HG02885 (cell line): ENCODE results near the gene CLIC5.

Experiments
- ATAC-seq: cut with Tn5 transposase; IDR thresholded peaks from one replicate; pipeline ENCODE4 v1.9.1; 2021; ENCODE audit warnings: mild to moderate bottlenecking; ENCODE audit not compliant: unreplicated experiment, poor library complexity

The CLIC5 gene

GRCh38 chr6:46039646-46040045, 24.0 kb upstream of the CLIC5 start:
- no peak for ATAC-seq

- no peak for ATAC-seq
These were observed 21.3 kb upstream of the CLIC5 start for GRCh38 chr6:46036911-46037310.

- ATAC-seq, result no peak
These were observed 19.6 kb upstream of the CLIC5 start for GRCh38 chr6:46035242-46035641.

GRCh38 chr6:46032110-46032998, 16.7 kb upstream of the CLIC5 start:
- no peak for ATAC-seq

- ATAC-seq, result no peak
These were observed 13.9 kb upstream of the CLIC5 start for GRCh38 chr6:46029602-46030001.

GRCh38 chr6:46026307-46026706, 10.6 kb upstream of the CLIC5 start:
- no peak for ATAC-seq

- no peak for ATAC-seq
These were observed 9.9 kb upstream of the CLIC5 start for GRCh38 chr6:46025573-46025972.

- no peak for ATAC-seq
These were observed 8.6 kb upstream of the CLIC5 start for GRCh38 chr6:46024124-46024769.

GRCh38 chr6:46023216-46023915, 7.7 kb upstream of the CLIC5 start:
- ATAC-seq, result no peak

GRCh38 chr6:46022106-46022948, 6.7 kb upstream of the CLIC5 start:
- no peak for ATAC-seq

GRCh38 chr6:46017726-46018125, 2.1 kb upstream of the CLIC5 start:
- ATAC-seq, result no peak

- no peak for ATAC-seq
These were observed 476 bp upstream of the CLIC5 start for GRCh38 chr6:46016063-46016608.

- no peak for ATAC-seq
These were observed 1.0 kb downstream of the CLIC5 start for GRCh38 chr6:46014511-46015118.

- no peak for ATAC-seq
These were observed 1.6 kb downstream of the CLIC5 start for GRCh38 chr6:46014046-46014445.

- no peak for ATAC-seq
These were observed 2.0 kb downstream of the CLIC5 start for GRCh38 chr6:46013639-46014038.

GRCh38 chr6:46012834-46013233, 2.8 kb downstream of the CLIC5 start:
- no peak for ATAC-seq

- peak; percentile 92 for ATAC-seq
These were observed 4.2 kb downstream of the CLIC5 start for GRCh38 chr6:46011188-46012085.

GRCh38 chr6:46010771-46011170, 4.9 kb downstream of the CLIC5 start:
- ATAC-seq, result no peak

- ATAC-seq, result no peak
These were observed 5.4 kb downstream of the CLIC5 start for GRCh38 chr6:46010270-46010669.
